22Rv1 (cell line): ENCODE results near the gene KHDRBS2.

Experiments
- CTCF ChIP-seq: fragments of 450-650 bp; IDR thresholded peaks from 2 replicates; pipeline ENCODE4 v1.5.1; 2017; ENCODE audit warnings: mild to moderate bottlenecking
- ZFX ChIP-seq: fragments of 450-650 bp; IDR thresholded peaks from 2 replicates; pipeline ENCODE4 v1.6.1; 2017; ENCODE audit warnings: antibody characterized with exemption, borderline replicate concordance

- TF ChIP-seq CTCF (no peak), ZFX (no peak)
Measured at GRCh38 chr6:62283365-62283764, 2.7 kb downstream of the KHDRBS2 start.
